ENCODE measurements around the gene PIANP.
"Not testable (repeated sequence)": the region's sequence is repeated elsewhere in the genome, so short reads cannot be mapped to it uniquely, and the experiment has no call there.

PIANP gene

GRCh38 chr12:6700646-6701051 lies at the start of gene PIANP:
TSS of gene PIANP (minus strand) at chr12:6700815. CDS start at chr12:6698061, 2,754 bp downstream.
- TF ChIP-seq, protein P1, sequence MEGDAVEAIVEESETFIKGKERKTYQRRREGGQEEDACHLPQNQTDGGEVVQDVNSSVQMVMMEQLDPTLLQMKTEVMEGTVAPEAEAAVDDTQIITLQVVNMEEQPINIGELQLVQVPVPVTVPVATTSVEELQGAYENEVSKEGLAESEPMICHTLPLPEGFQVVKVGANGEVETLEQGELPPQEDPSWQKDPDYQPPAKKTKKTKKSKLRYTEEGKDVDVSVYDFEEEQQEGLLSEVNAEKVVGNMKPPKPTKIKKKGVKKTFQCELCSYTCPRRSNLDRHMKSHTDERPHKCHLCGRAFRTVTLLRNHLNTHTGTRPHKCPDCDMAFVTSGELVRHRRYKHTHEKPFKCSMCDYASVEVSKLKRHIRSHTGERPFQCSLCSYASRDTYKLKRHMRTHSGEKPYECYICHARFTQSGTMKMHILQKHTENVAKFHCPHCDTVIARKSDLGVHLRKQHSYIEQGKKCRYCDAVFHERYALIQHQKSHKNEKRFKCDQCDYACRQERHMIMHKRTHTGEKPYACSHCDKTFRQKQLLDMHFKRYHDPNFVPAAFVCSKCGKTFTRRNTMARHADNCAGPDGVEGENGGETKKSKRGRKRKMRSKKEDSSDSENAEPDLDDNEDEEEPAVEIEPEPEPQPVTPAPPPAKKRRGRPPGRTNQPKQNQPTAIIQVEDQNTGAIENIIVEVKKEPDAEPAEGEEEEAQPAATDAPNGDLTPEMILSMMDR (IDR thresholded peaks at IDR 0.05; ENCODE audit: poor library complexity, severe bottlenecking): no peak
- H3K4me3 ChIP-seq (ENCODE audit: severe bottlenecking): peak within 1 kb of the TSS; percentile 45
- no peaks in the 10 kb centered on the region for H3K9me3 ChIP-seq (ENCODE audit: severe bottlenecking)
- no peaks in the 10 kb centered on the region for H3K4me1 ChIP-seq (ENCODE audit: insufficient read depth, poor library complexity, severe bottlenecking)
- H3K27ac ChIP-seq (ENCODE audit: poor library complexity, severe bottlenecking): no peak within 1 kb of the TSS
- DNase-seq (ENCODE audit: low spot score): no peak
- no peaks in the 10 kb centered on the region for H3K36me3 ChIP-seq (ENCODE audit: low read depth)
- H3K27me3 ChIP-seq (ENCODE audit: insufficient read depth, poor library complexity, severe bottlenecking): peaks cover 9% of the 10 kb centered on the region
- ATAC-seq (ENCODE audit: low read depth): peak; percentile 62

DNA sequence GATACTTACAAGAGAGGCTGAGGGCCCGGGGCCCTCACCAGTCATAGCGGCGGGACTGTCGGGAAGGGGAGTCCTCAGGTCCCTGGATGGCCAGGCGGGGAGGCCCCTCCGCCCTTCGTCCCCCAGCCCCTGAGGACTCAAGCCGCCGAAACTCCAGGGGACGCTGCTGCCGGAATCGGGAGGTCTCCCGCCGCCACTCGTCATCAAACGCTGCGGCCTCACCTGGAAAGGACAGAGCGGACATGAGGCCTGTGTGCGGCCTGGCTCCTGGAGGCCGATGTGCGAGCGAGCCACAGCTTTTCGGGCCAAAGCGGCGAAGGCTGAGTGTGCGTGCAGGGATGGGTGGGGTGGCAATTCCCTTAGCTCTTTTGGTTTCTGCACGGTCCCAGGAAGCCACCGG lies 48.1 kb upstream of the PIANP start:
- Histone ChIP-seq H3K4me1 (ENCODE audit: insufficient read depth, poor library complexity, severe bottlenecking) (peaks cover 10% of the 10 kb centered on the region), H3K27ac (ENCODE audit: poor library complexity, severe bottlenecking) (no peak overlapping the region), H3K36me3 (ENCODE audit: low read depth) (peaks cover 52% of the 10 kb centered on the region)

DNA sequence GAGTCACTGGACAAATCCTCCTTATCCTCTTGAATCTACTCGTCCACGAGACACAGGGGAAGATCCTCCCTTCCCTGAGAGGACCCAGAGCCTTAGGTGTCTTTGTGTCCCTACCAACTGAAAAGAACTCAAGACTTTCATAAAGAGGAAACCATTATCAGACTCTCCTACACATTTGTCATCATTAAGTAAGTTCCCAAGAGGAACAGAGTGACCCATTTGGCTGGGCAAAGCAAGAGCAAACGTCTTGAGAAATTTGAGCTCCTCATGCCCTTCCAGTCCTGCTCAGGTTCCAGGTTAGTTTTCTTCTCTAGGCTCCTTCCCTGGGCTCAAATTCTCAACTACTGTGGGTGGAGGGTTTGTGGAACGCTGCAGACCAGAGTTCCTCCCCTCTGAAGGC lies 46.6 kb upstream of the PIANP start:
- Histone ChIP-seq H3K36me3 (ENCODE audit: low read depth) (peaks cover 52% of the 10 kb centered on the region), H3K27ac (ENCODE audit: poor library complexity, severe bottlenecking) (peak overlapping the region; percentile 73)
- no peak for ATAC-seq (ENCODE audit: low read depth)

More for the DNA sequence above, 48.1 kb upstream of the PIANP start:
- Histone ChIP-seq H3K4me3 (ENCODE audit: severe bottlenecking) (no peak overlapping the region), H3K27me3 (ENCODE audit: insufficient read depth, poor library complexity, severe bottlenecking) (no peaks in the 10 kb centered on the region), H3K9me3 (ENCODE audit: severe bottlenecking) (no peaks in the 10 kb centered on the region)
- DNase-seq (ENCODE audit: low spot score) (no peak), ATAC-seq (ENCODE audit: low read depth) (no peak)
- TF ChIP-seq, protein P1 (IDR thresholded peaks at IDR 0.05; ENCODE audit: poor library complexity, severe bottlenecking): no peak

GRCh38 chr12:6745741-6746525 lies 45.3 kb upstream of the PIANP start:
- Histone ChIP-seq H3K27ac (ENCODE audit: poor library complexity, severe bottlenecking) (peak overlapping the region; percentile 73), H3K36me3 (ENCODE audit: low read depth) (peaks cover 41% of the 10 kb centered on the region), H3K27me3 (ENCODE audit: insufficient read depth, poor library complexity, severe bottlenecking) (no peaks in the 10 kb centered on the region), H3K4me1 (ENCODE audit: insufficient read depth, poor library complexity, severe bottlenecking) (peaks cover 13% of the 10 kb centered on the region), H3K4me3 (ENCODE audit: severe bottlenecking) (no peak overlapping the region), H3K9me3 (ENCODE audit: severe bottlenecking) (no peaks in the 10 kb centered on the region)
- DNase-seq (ENCODE audit: low spot score) (no peak), ATAC-seq (ENCODE audit: low read depth) (peak; percentile 92)
- TF ChIP-seq, protein P1 (IDR thresholded peaks at IDR 0.05; ENCODE audit: poor library complexity, severe bottlenecking): no peak

More for the DNA sequence above, 46.6 kb upstream of the PIANP start:
- Histone ChIP-seq H3K27me3 (ENCODE audit: insufficient read depth, poor library complexity, severe bottlenecking) (no peaks in the 10 kb centered on the region), H3K4me1 (ENCODE audit: insufficient read depth, poor library complexity, severe bottlenecking) (peaks cover 13% of the 10 kb centered on the region), H3K9me3 (ENCODE audit: severe bottlenecking) (no peaks in the 10 kb centered on the region), H3K4me3 (ENCODE audit: severe bottlenecking) (no peak overlapping the region)
- no peak for DNase-seq (ENCODE audit: low spot score)
- TF ChIP-seq, protein P1 (IDR thresholded peaks at IDR 0.05; ENCODE audit: poor library complexity, severe bottlenecking): no peak

DNA sequence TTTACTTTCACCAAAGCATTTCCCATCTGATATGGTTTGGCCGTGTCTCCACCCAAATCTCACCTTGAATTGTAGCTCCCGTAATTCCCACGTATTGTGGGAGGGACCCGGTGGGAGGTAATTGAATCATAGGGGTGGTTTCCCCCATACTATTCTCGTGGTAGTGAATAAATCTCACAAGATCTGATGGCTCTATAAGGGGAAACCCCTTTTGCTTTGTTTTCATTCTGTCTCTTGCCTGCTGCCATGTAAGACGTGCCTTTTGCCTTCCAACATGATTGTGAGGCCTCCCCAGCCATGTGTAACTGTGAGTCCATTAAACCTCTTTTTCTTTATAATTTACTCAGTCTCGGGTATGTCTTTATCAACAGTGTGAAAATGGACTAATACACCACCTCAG lies 42.7 kb upstream of the PIANP start:
- not testable (repeated sequence) for H3K27ac ChIP-seq (ENCODE audit: poor library complexity, severe bottlenecking); ATAC-seq (ENCODE audit: low read depth); H3K27me3 ChIP-seq (ENCODE audit: insufficient read depth, poor library complexity, severe bottlenecking); DNase-seq (ENCODE audit: low spot score); H3K4me3 ChIP-seq (ENCODE audit: severe bottlenecking); H3K9me3 ChIP-seq (ENCODE audit: severe bottlenecking)
- peaks cover 13% of the 10 kb centered on the region for H3K4me1 ChIP-seq (ENCODE audit: insufficient read depth, poor library complexity, severe bottlenecking)
- peaks cover 17% of the 10 kb centered on the region for H3K36me3 ChIP-seq (ENCODE audit: low read depth)

Measured in RWPE2 (cell line).